ENCODE data around the gene EHD2.

Gene EHD2

DNA sequence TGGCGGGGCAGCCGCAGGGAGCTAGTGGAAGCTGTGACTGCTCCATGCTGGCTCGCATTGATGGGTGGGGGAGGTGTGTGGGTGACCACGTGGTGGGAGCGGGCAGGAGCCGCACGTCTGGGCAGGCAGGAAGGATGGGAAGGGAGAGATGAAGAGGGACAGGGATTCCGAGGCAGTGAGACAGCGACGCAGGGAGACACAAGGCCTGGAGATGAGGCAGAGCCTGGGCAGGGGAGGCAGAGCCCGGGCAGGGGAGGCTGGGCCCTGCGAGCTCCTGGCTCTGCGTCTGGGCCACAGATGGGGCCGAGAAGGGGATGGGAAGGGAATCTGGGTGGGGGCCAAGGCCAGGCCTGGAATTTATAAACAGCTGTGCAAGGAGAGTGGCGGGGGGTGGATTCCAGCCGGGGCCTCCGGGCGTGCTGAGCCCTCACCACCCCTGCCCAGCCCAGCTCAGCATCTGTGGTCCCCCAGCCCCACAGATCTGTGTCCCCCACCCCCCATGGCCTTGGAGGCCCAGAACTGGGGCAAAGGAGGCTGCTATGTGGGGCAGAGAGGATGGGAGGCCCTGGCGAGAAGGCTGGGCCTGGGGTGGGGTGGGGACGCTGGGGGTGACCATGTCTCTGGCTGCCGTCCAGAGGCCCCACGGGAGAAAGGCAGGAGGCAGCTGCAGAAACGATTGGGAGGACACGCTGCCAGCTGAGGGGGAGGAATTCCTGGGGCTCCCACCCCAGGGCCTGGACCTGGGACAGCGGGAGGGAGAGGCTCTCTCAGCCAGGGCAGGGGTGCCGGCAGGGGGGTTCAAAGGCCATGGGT lies 6.0 kb downstream of the EHD2 start:
- H3K27ac ChIP-seq (ENCODE audit: poor library complexity, severe bottlenecking) = peak overlapping the region; percentile 97
- no peak overlapping the region for H3K4me3 ChIP-seq (ENCODE audit: severe bottlenecking)
- TF ChIP-seq CTCF (IDR thresholded peaks at IDR 0.05; ENCODE audit: poor library complexity, severe bottlenecking) = no peak
- ATAC-seq (ENCODE audit: low read depth) = peak; percentile 95
- peak; percentile 98 for DNase-seq (ENCODE audit: low spot score)
- peaks cover 22% of the 10 kb centered on the region for H3K4me1 ChIP-seq (ENCODE audit: insufficient read depth, poor library complexity, severe bottlenecking)
- H3K27me3 ChIP-seq (ENCODE audit: insufficient read depth, poor library complexity, severe bottlenecking) = no peaks in the 10 kb centered on the region
- no peaks in the 10 kb centered on the region for H3K9me3 ChIP-seq (ENCODE audit: severe bottlenecking)
- H3K36me3 ChIP-seq (ENCODE audit: low read depth) = peaks cover 77% of the 10 kb centered on the region

GRCh38 chr19:47720669-47721422 lies 7.6 kb downstream of the EHD2 start:
- H3K4me1 ChIP-seq (ENCODE audit: insufficient read depth, poor library complexity, severe bottlenecking) = peaks cover 18% of the 10 kb centered on the region
- peak overlapping the region; percentile 97 for H3K27ac ChIP-seq (ENCODE audit: poor library complexity, severe bottlenecking)

DNA sequence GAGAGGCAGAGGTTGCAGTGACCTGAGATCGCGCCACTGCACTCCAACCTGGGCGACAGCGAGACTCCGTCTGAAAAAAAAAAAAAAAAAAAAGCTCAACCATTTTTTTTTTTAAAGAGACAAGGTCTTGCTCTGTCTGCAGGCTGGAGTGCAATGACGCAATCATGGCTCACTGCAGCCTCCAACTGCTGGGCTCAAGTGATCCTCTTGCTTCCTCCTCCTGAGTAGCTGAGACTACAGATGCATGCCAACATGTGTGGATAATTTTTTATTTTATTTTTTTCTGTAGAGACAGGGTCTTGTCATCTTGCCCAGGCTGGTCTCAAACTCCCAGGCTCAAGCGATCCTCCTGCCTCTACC lies 10.3 kb downstream of the EHD2 start:
- Histone ChIP-seq H3K4me1 (ENCODE audit: insufficient read depth, poor library complexity, severe bottlenecking) (peaks cover 34% of the 10 kb centered on the region), H3K9me3 (ENCODE audit: severe bottlenecking) (no peaks in the 10 kb centered on the region)

More at GRCh38 chr19:47720669-47721422, 7.6 kb downstream of the EHD2 start:
- Histone ChIP-seq H3K27me3 (ENCODE audit: insufficient read depth, poor library complexity, severe bottlenecking) (no peaks in the 10 kb centered on the region), H3K36me3 (ENCODE audit: low read depth) (peaks cover 75% of the 10 kb centered on the region), H3K4me3 (ENCODE audit: severe bottlenecking) (no peak overlapping the region), H3K9me3 (ENCODE audit: severe bottlenecking) (no peaks in the 10 kb centered on the region)
- TF ChIP-seq CTCF (IDR thresholded peaks at IDR 0.05; ENCODE audit: poor library complexity, severe bottlenecking) = no peak
- DNase-seq (ENCODE audit: low spot score) (no peak), ATAC-seq (ENCODE audit: low read depth) (no peak)

GRCh38 chr19:47725759-47726401 lies 12.7 kb downstream of the EHD2 start:
- Histone ChIP-seq H3K27me3 (ENCODE audit: insufficient read depth, poor library complexity, severe bottlenecking) (no peaks in the 10 kb centered on the region), H3K4me3 (ENCODE audit: severe bottlenecking) (no peak overlapping the region), H3K27ac (ENCODE audit: poor library complexity, severe bottlenecking) (peak overlapping the region; percentile 97), H3K36me3 (ENCODE audit: low read depth) (peaks cover 82% of the 10 kb centered on the region), H3K9me3 (ENCODE audit: severe bottlenecking) (no peaks in the 10 kb centered on the region), H3K4me1 (ENCODE audit: insufficient read depth, poor library complexity, severe bottlenecking) (peaks cover 44% of the 10 kb centered on the region)
- no peak for TF ChIP-seq CTCF (IDR thresholded peaks at IDR 0.05; ENCODE audit: poor library complexity, severe bottlenecking)
- DNase-seq (ENCODE audit: low spot score) (peak; percentile 95), ATAC-seq (ENCODE audit: low read depth) (peak; percentile 71)

More for the DNA sequence above, 10.3 kb downstream of the EHD2 start:
- Histone ChIP-seq H3K36me3 (ENCODE audit: low read depth) (peaks cover 73% of the 10 kb centered on the region), H3K4me3 (ENCODE audit: severe bottlenecking) (no peak overlapping the region), H3K27ac (ENCODE audit: poor library complexity, severe bottlenecking) (peak overlapping the region; percentile 97), H3K27me3 (ENCODE audit: insufficient read depth, poor library complexity, severe bottlenecking) (no peaks in the 10 kb centered on the region)
- no peak for ATAC-seq (ENCODE audit: low read depth)
- no peak for DNase-seq (ENCODE audit: low spot score)
- no peak for TF ChIP-seq CTCF (IDR thresholded peaks at IDR 0.05; ENCODE audit: poor library complexity, severe bottlenecking)

Data from RWPE2 (cell line).